Measurements from ENCODE around the gene HSPA12A. TPM values are rescaled to one million over a fixed set of nuclear protein-coding genes. Genes with fewer than 3 reads are reported as not detected.

Gene HSPA12A
- total RNA-seq, 1 experiment from 2014 or later: 3.6 TPM

GRCh38 chr10:116743266-116744064, 1.1 kb upstream of the HSPA12A start:
- no peak for DNase-seq (ENCODE audit: low read depth)

GRCh38 chr10:116741391-116742351, 695 bp downstream of the HSPA12A start:
- DNase-seq (ENCODE audit: low read depth): no peak

- no peak for DNase-seq (ENCODE audit: low read depth)
Observed at GRCh38 chr10:116740971-116741370, 1.4 kb downstream of the HSPA12A start.

- no peak for DNase-seq (ENCODE audit: low read depth)
Observed at GRCh38 chr10:116738339-116738738, 4.0 kb downstream of the HSPA12A start.

- no peak for DNase-seq (ENCODE audit: low read depth)
Observed at GRCh38 chr10:116737627-116738327, 4.6 kb downstream of the HSPA12A start.

- DNase-seq (ENCODE audit: low read depth): peak; percentile 49
Observed at GRCh38 chr10:116733566-116733965, 8.8 kb downstream of the HSPA12A start.

GRCh38 chr10:116732573-116732972, 9.8 kb downstream of the HSPA12A start:
- DNase-seq (ENCODE audit: low read depth): no peak

GRCh38 chr10:116730464-116731260, 11.7 kb downstream of the HSPA12A start:
- no peak for DNase-seq (ENCODE audit: low read depth)

- DNase-seq (ENCODE audit: low read depth): no peak
Observed at GRCh38 chr10:116729243-116729642, 13.1 kb downstream of the HSPA12A start.

- DNase-seq (ENCODE audit: low read depth): no peak
Observed at GRCh38 chr10:116728526-116729096, 13.8 kb downstream of the HSPA12A start.

- DNase-seq (ENCODE audit: low read depth): no peak
Observed at GRCh38 chr10:116723428-116724281, 18.7 kb downstream of the HSPA12A start.

GRCh38 chr10:116722736-116723427, 19.5 kb downstream of the HSPA12A start:
- no peak for DNase-seq (ENCODE audit: low read depth)

- no peak for DNase-seq (ENCODE audit: low read depth)
Observed at GRCh38 chr10:116721547-116722392, 20.6 kb downstream of the HSPA12A start.

GRCh38 chr10:116720668-116721546, 21.5 kb downstream of the HSPA12A start:
- DNase-seq (ENCODE audit: low read depth): no peak

GRCh38 chr10:116720241-116720643, 22.1 kb downstream of the HSPA12A start:
- DNase-seq (ENCODE audit: low read depth): peak; percentile 27

- no peak for DNase-seq (ENCODE audit: low read depth)
Observed at GRCh38 chr10:116719804-116720203, 22.6 kb downstream of the HSPA12A start.

GRCh38 chr10:116718058-116718457, 24.3 kb downstream of the HSPA12A start:
- DNase-seq (ENCODE audit: low read depth): no peak
